NCI-H524 (cell line): ENCODE measurements around the gene SYT8.

ENCODE experiments used
- DNase-seq, 2 experiments: peaks; one replicate each; lab custom pipeline; 2025; lab: John Stamatoyannopoulos, UW

The SYT8 gene

GRCh38 chr11:1845561-1846452 lies 11.0 kb downstream of the SYT8 start:
- DNase-seq: no peak

GRCh38 chr11:1846453-1846932 lies 11.7 kb downstream of the SYT8 start:
- DNase-seq: no peak

GRCh38 chr11:1847006-1847735 lies 12.4 kb downstream of the SYT8 start:
- no peak for DNase-seq

- DNase-seq: no peak
These were observed 13.3 kb downstream of the SYT8 start for GRCh38 chr11:1847926-1848639.

GRCh38 chr11:1848640-1849430 lies 14.0 kb downstream of the SYT8 start:
- DNase-seq: no peak

- no peak for DNase-seq
These were observed 16.8 kb downstream of the SYT8 start for GRCh38 chr11:1851468-1852180.

GRCh38 chr11:1852271-1852876 lies 17.6 kb downstream of the SYT8 start:
- no peak for DNase-seq

- no peak for DNase-seq
These were observed 18.1 kb downstream of the SYT8 start, which contains the start of gene LSP1 for GRCh38 chr11:1852877-1853276. LSP1 (plus strand) TSS chr11:1853084; CDS start chr11:1853145, 61 bp downstream.

GRCh38 chr11:1853376-1854131 lies 18.8 kb downstream of the SYT8 start:
- no peak for DNase-seq

GRCh38 chr11:1854132-1854948 lies 19.6 kb downstream of the SYT8 start:
- peak in 1 of 2 experiments; percentile 4 for DNase-seq

GRCh38 chr11:1854949-1855885 lies 20.4 kb downstream of the SYT8 start:
- no peak for DNase-seq

GRCh38 chr11:1855886-1856265 lies 21.1 kb downstream of the SYT8 start:
- no peak for DNase-seq

GRCh38 chr11:1856306-1857005 lies 21.7 kb downstream of the SYT8 start:
- DNase-seq: no peak

GRCh38 chr11:1857064-1857463 lies 22.3 kb downstream of the SYT8 start:
- no peak for DNase-seq

GRCh38 chr11:1858154-1858553 lies 23.4 kb downstream of the SYT8 start:
- DNase-seq: no peak

- no peak for DNase-seq
These were observed 23.8 kb downstream of the SYT8 start for GRCh38 chr11:1858576-1858975.

GRCh38 chr11:1859004-1859403 lies 24.2 kb downstream of the SYT8 start:
- DNase-seq: no peak
